Mesenchymal stem cell (in vitro differentiated cells and primary cell): ENCODE measurements around the gene C1orf87.

Source experiments
- DNase-seq: peaks from one replicate; pipeline ENCODE4 v3.0.0-alpha.2; 2013
- H2AFZ ChIP-seq: one replicate; pipeline ENCODE4 v1.6.1; 2013; ENCODE audit warnings: low read depth, mild to moderate bottlenecking, control low read depth, inconsistent platforms, low read length, moderate library complexity
- H2AK5ac ChIP-seq: 2 replicates; pipeline ENCODE4 v1.6.1; 2013; ENCODE audit warnings: low read length, moderate library complexity, mild to moderate bottlenecking, inconsistent platforms; ENCODE audit not compliant: severe bottlenecking
- H2BK120ac ChIP-seq: one replicate; pipeline ENCODE4 v1.6.1; 2013; ENCODE audit warnings: low read depth, mild to moderate bottlenecking, inconsistent platforms, low read length, moderate library complexity
- H2BK12ac ChIP-seq, 2 experiments: one replicate each; pipeline ENCODE4 v1.6.1; 2013; ENCODE audit warnings: inconsistent platforms in 2 of 2, low read length in 2 of 2, mild to moderate bottlenecking in 2 of 2, moderate library complexity in 2 of 2, control low read depth in 1 of 2
- H2BK15ac ChIP-seq: one replicate; pipeline ENCODE4 v1.6.1; 2013; ENCODE audit warnings: mild to moderate bottlenecking, low read depth, inconsistent platforms; ENCODE audit not compliant: poor library complexity, severe bottlenecking
- H2BK5ac ChIP-seq: 2 replicates; pipeline ENCODE4 v1.6.1; 2013; ENCODE audit warnings: low read depth, mild to moderate bottlenecking, low read length, control low read depth, inconsistent platforms; ENCODE audit not compliant: poor library complexity, severe bottlenecking
- H3K14ac ChIP-seq, 2 experiments: one replicate each; pipeline ENCODE4 v1.6.1; 2013; ENCODE audit warnings: inconsistent platforms in 2 of 2, low read length in 2 of 2, control low read depth in 1 of 2, mild to moderate bottlenecking in 1 of 2, moderate library complexity in 1 of 2
- H3K18ac ChIP-seq, 2 experiments: one replicate each; pipeline ENCODE4 v1.6.1; 2013; ENCODE audit warnings: inconsistent platforms in 2 of 2, low read length in 2 of 2, control low read depth in 1 of 2, low read depth in 1 of 2, mild to moderate bottlenecking in 1 of 2
- H3K23ac ChIP-seq, 2 experiments: one replicate each; pipeline ENCODE4 v1.6.1; 2013; ENCODE audit warnings: inconsistent platforms in 2 of 2, low read length in 2 of 2, mild to moderate bottlenecking in 2 of 2, moderate library complexity in 2 of 2, control low read depth in 1 of 2
- H3K27ac ChIP-seq: 2 replicates; pipeline ENCODE4 v1.5.1; 2013; ENCODE audit warnings: mild to moderate bottlenecking, moderate library complexity, low read length, control low read depth, inconsistent platforms; ENCODE audit not compliant: poor library complexity, severe bottlenecking
- H3K27me3 ChIP-seq, 2 experiments: 2 replicates each; pipeline versions ENCODE4 v1.6.1 to v1.7.0; 2013; ENCODE audit warnings: low read length in 2 of 2, mild to moderate bottlenecking in 2 of 2, moderate library complexity in 2 of 2, control low read depth in 1 of 2, inconsistent platforms in 1 of 2; ENCODE audit not compliant: control insufficient read depth in 1 of 2, insufficient read depth in 1 of 2
- H3K36me3 ChIP-seq, 2 experiments: 2 replicates each; pipeline versions ENCODE4 v1.6.1 to v1.7.0; 2013; ENCODE audit warnings: low read length in 2 of 2, control low read depth in 1 of 2, inconsistent platforms in 1 of 2, low read depth in 1 of 2, mild to moderate bottlenecking in 1 of 2; ENCODE audit not compliant: insufficient read depth in 2 of 2, control insufficient read depth in 1 of 2
- H3K4ac ChIP-seq, 2 experiments: one replicate each; pipeline ENCODE4 v1.6.1; 2013; ENCODE audit warnings: inconsistent platforms in 2 of 2, low read length in 2 of 2, mild to moderate bottlenecking in 2 of 2, moderate library complexity in 2 of 2, control low read depth in 1 of 2, low read depth in 1 of 2
- H3K4me1 ChIP-seq: 2 replicates; pipeline ENCODE4 v1.6.1; 2013; ENCODE audit warnings: low read depth, low read length, control low read depth; ENCODE audit not compliant: control insufficient read depth, insufficient read depth
- H3K4me2 ChIP-seq: 2 replicates; pipeline ENCODE4 v1.6.1; 2013; ENCODE audit warnings: low read length, mild to moderate bottlenecking, inconsistent platforms; ENCODE audit not compliant: poor library complexity, severe bottlenecking
- H3K4me3 ChIP-seq, 2 experiments: 2 replicates each; pipeline versions ENCODE4 v1.5.1 to v1.7.0; 2013; ENCODE audit warnings: low read length in 2 of 2, mild to moderate bottlenecking in 2 of 2, control low read depth in 1 of 2, low read depth in 1 of 2; ENCODE audit not compliant: insufficient read depth in 1 of 2
- H3K79me1 ChIP-seq: replicated peaks from 2 replicates; pipeline ENCODE4 v1.6.1; 2013; ENCODE audit warnings: mild to moderate bottlenecking, control low read depth, low read length, inconsistent platforms; ENCODE audit not compliant: poor library complexity, severe bottlenecking
- H3K9ac ChIP-seq: 2 replicates; pipeline ENCODE4 v1.7.0; 2013; ENCODE audit warnings: mild to moderate bottlenecking, low read length, moderate library complexity
- H3K9me3 ChIP-seq: 2 replicates; pipeline ENCODE4 v1.7.0; 2013; ENCODE audit warnings: mild to moderate bottlenecking, low read length; ENCODE audit not compliant: control insufficient read depth
- H4K8ac ChIP-seq: one replicate; pipeline ENCODE4 v1.6.1; 2013; ENCODE audit warnings: inconsistent platforms, mild to moderate bottlenecking, low read length, moderate library complexity
- H4K91ac ChIP-seq: one replicate; pipeline ENCODE4 v1.6.1; 2013; ENCODE audit warnings: mild to moderate bottlenecking, low read length, inconsistent platforms
- WGBS: methylation state at CpG from one replicate; pipeline ENCODE4 v1.1.7; 2013; ENCODE audit warnings: mixed read lengths; 5-methylcytosine and 5-hydroxymethylcytosine counted together

C1orf87 gene

DNA sequence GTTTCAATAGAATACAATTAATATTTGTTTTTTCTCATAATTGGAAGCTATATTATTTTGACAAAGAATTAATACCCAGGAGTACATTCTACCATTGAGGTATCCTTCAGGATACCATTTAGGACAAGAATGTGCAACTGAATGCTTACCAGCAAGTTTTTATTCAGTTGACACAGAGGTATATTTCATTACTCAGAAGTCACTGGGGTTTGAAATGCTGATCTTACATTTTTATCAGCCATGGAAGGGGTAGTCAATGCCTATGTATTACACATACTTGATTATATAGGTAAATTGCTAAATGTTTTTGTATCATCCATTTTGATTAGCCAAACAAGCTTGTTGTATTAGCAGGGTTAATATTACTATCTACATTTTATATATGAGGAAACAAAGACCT lies 48.0 kb downstream of the C1orf87 start:
- no peak overlapping the region for H2BK120ac ChIP-seq
- H3K36me3 ChIP-seq: no peaks in the 10 kb centered on the region
- H3K4me2 ChIP-seq: no peak overlapping the region
- H3K79me1 ChIP-seq: no peaks in the 10 kb centered on the region
- no peak overlapping the region for H2AK5ac ChIP-seq
- no peak overlapping the region for H2AFZ ChIP-seq
- no peak overlapping the region for H3K14ac ChIP-seq
- H3K9me3 ChIP-seq: no peaks in the 10 kb centered on the region
- H3K27me3 ChIP-seq: no peaks in the 10 kb centered on the region
- no peak overlapping the region for H3K4ac ChIP-seq
- no peak overlapping the region for H3K18ac ChIP-seq
- H2BK12ac ChIP-seq: no peak overlapping the region
- H2BK5ac ChIP-seq: no peak overlapping the region
- no peak for DNase-seq
- no peaks in the 10 kb centered on the region for H3K4me1 ChIP-seq
- H3K4me3 ChIP-seq: no peak overlapping the region
- H2BK15ac ChIP-seq: no peak overlapping the region
- no peak overlapping the region for H3K27ac ChIP-seq
- H4K8ac ChIP-seq: no peak overlapping the region
- H3K9ac ChIP-seq: no peak overlapping the region
- no peak overlapping the region for H4K91ac ChIP-seq
- no peak overlapping the region for H3K23ac ChIP-seq

DNA sequence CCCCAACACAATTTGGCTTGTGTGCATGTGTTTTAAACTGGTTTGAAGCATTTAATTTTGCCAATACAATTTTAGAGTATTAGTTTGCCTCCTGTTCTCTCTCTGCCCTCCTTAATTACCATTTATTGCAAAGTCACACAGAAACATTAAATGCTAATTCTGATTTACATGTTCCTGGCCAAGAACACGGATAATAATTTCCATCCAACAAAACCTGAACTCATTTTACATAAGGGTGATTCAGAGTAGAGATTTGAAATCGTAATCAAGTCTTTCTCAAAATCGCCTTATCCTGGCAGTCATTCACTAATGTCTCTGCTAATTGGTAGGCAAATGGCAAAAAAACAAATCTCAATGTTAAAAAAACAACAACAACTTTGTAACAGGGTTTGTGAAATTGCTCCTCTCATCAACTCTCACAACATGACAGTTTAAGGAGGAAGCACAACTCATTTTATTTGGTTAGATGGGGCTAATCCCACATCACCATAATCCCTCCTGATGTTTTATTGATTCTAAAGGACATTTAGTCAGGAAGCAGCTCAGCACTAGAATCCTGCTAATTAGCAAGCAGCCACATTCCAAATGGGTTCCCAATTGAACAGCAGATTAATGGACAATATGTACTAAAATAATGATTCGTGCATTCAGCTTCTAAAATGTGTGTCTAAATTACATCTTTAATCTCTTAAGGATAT lies 55.9 kb downstream of the C1orf87 start:
- no peak overlapping the region for H3K23ac ChIP-seq
- no peak overlapping the region for H3K9ac ChIP-seq
- H3K4ac ChIP-seq: no peak overlapping the region
- no peaks in the 10 kb centered on the region for H3K79me1 ChIP-seq
- no peak overlapping the region for H2BK120ac ChIP-seq
- H4K8ac ChIP-seq: no peak overlapping the region
- no peak overlapping the region for H2BK15ac ChIP-seq
- no peak overlapping the region for H4K91ac ChIP-seq
- H2AK5ac ChIP-seq: no peak overlapping the region
- no peaks in the 10 kb centered on the region for H3K36me3 ChIP-seq
- H3K27me3 ChIP-seq: no peaks in the 10 kb centered on the region
- H3K9me3 ChIP-seq: no peaks in the 10 kb centered on the region
- no peak overlapping the region for H3K27ac ChIP-seq
- no peak overlapping the region for H3K14ac ChIP-seq
- H2BK12ac ChIP-seq: no peak overlapping the region
- no peak overlapping the region for H3K4me2 ChIP-seq
- H2AFZ ChIP-seq: no peak overlapping the region
- DNase-seq: no peak
- H3K4me1 ChIP-seq: no peaks in the 10 kb centered on the region
- H3K4me3 ChIP-seq: no peak overlapping the region
- 71% methylated on average over 3 of the region's 4 CpGs for WGBS
- H3K18ac ChIP-seq: no peak overlapping the region
- no peak overlapping the region for H2BK5ac ChIP-seq

DNA sequence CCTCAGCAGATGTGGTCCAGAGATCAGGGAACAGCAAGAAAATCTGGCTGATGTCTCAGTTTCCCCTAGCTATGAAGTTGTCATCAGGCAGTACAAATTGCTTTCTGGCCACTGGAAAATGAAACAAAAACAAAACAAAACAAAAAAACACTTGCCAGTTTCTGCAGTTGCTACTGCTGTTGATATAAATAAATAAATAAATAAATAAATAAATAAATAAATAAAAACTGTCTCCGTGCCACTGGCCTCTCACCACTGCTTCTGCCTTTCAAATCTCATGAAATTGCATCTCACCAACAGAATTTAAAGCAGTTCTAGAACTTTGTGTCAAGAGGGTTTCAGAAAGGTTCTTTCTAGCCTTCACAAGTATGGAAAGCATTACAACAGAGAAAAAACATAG lies 62.9 kb downstream of the C1orf87 start:
- Histone ChIP-seq H3K79me1 (no peaks in the 10 kb centered on the region), H3K27me3 (no peaks in the 10 kb centered on the region), H4K8ac (no peak overlapping the region), H2BK15ac (no peak overlapping the region), H3K4me2 (no peak overlapping the region), H3K4me1 (no peaks in the 10 kb centered on the region), H2BK120ac (no peak overlapping the region), H2BK12ac (no peak overlapping the region), H2BK5ac (no peak overlapping the region), H3K27ac (no peak overlapping the region), H3K36me3 (no peaks in the 10 kb centered on the region), H3K9me3 (no peaks in the 10 kb centered on the region), H3K9ac (no peak overlapping the region), H3K23ac (no peak overlapping the region), H2AFZ (no peak overlapping the region), H3K4me3 (no peak overlapping the region), H3K18ac (no peak overlapping the region), H4K91ac (no peak overlapping the region), H3K14ac (no peak overlapping the region), H2AK5ac (no peak overlapping the region), H3K4ac (no peak overlapping the region)
- DNase-seq: no peak
- no CpG with 5 or more reads among the region's 1 CpG for WGBS

DNA sequence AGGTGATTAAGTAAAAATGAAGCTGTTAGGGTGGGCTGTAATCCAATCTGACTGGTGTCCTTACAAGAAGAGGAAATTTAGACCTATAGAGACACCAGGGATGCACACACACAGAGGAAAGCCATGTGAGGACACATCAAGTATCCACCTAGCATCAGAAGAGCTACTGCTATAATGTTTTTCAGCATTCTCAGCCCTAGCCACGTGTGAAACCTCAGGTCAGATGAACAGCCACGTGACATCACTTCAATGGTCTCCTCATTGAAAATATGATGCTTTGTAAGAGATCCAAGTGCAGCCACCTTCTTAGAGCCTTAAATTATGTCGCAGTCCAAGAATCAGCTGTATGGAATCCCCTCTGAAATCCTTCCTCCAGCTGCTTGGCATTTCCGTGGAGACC lies 65.1 kb downstream of the C1orf87 start:
- Histone ChIP-seq H3K36me3 (no peaks in the 10 kb centered on the region), H4K8ac (no peak overlapping the region), H3K4me1 (no peaks in the 10 kb centered on the region), H3K27ac (no peak overlapping the region), H4K91ac (no peak overlapping the region), H2BK120ac (no peak overlapping the region), H2BK5ac (no peak overlapping the region), H3K4ac (no peak overlapping the region), H2BK12ac (no peak overlapping the region), H2BK15ac (no peak overlapping the region), H3K27me3 (no peaks in the 10 kb centered on the region), H3K9me3 (no peaks in the 10 kb centered on the region), H2AFZ (no peak overlapping the region), H3K23ac (no peak overlapping the region), H3K4me2 (no peak overlapping the region), H3K4me3 (no peak overlapping the region), H3K79me1 (no peaks in the 10 kb centered on the region), H3K9ac (no peak overlapping the region), H3K14ac (no peak overlapping the region), H3K18ac (no peak overlapping the region), H2AK5ac (no peak overlapping the region)
- no peak for DNase-seq
- 62% methylated on average over 4 of the region's 4 CpGs for WGBS
